Caco-2 (cell line): Measurements from ENCODE around the gene RNF111. TPM values are rescaled to one million over a fixed set of nuclear protein-coding genes. Genes with fewer than 3 reads are reported as not detected.

Experiments used
- BruUV-seq: library from RNA; stranded (reverse); fragments of 400-500 nt; replicated peaks from 2 replicates; lab custom pipeline; 2021; lab: Mats Ljungman, UMichigan
- CTCF ChIA-PET: fragments of 300-600 bp; sonication (Branson Sonifier 250); formaldehyde crosslinking; loops from one replicate; lab custom pipeline; 2022; ENCODE audit warnings: antibody characterized with exemption; lab: Charles Lee
- POLR2A ChIA-PET: fragments of 300-600 bp; sonication (Branson Sonifier 250); formaldehyde crosslinking; loops from one replicate; lab custom pipeline; 2022; ENCODE audit warnings: antibody characterized with exemption; lab: Charles Lee
- DNase-seq, 2 experiments: peaks; one replicate each; pipeline versions ENCODE4 v3.0.0 to v3.0.0-alpha.2; 2020 to 2022
- H3K27me3 ChIP-seq: replicated peaks from 2 replicates; pipeline ENCODE4 v1.6.0; 2011; ENCODE audit warnings: low read length; ENCODE audit not compliant: control insufficient read depth, insufficient read depth
- H3K36me3 ChIP-seq: 2 replicates; pipeline ENCODE4 v1.5.1; 2011; ENCODE audit warnings: low read length; ENCODE audit not compliant: control insufficient read depth, insufficient read depth
- H3K4me1 ChIP-seq: fragments of 250-450 bp; sonication (Bioruptor Pico); 2 replicates; pipeline ENCODE4 v1.5.1; 2020; ENCODE audit warnings: mild to moderate bottlenecking
- H3K4me3 ChIP-seq: 2 replicates; pipeline ENCODE4 v1.5.1; 2011; ENCODE audit warnings: low read depth, mild to moderate bottlenecking, control low read depth, low read length
- H3K9me3 ChIP-seq: fragments of 250-450 bp; sonication (Bioruptor Pico); 2 replicates; pipeline ENCODE4 v1.5.1; 2020; ENCODE audit warnings: mild to moderate bottlenecking, moderate library complexity
- H3K27ac Mint-ChIP-seq: one replicate; pipeline ENCODE4 v1.8.0; 2022; ENCODE audit warnings: mixed read lengths; ENCODE audit not compliant: unreplicated experiment
- H3K27me3 Mint-ChIP-seq: one replicate; pipeline ENCODE4 v1.8.0; 2022; ENCODE audit warnings: mixed read lengths; ENCODE audit not compliant: insufficient read depth, unreplicated experiment
- H3K36me3 Mint-ChIP-seq: one replicate; pipeline ENCODE4 v1.8.0; 2022; ENCODE audit warnings: mild to moderate bottlenecking, mixed read lengths; ENCODE audit not compliant: insufficient read depth, unreplicated experiment
- H3K4me1 Mint-ChIP-seq: one replicate; pipeline ENCODE4 v1.8.0; 2022; ENCODE audit warnings: low read depth, mixed read lengths; ENCODE audit not compliant: unreplicated experiment
- H3K4me3 Mint-ChIP-seq: one replicate; pipeline ENCODE4 v1.8.0; 2022; ENCODE audit warnings: mild to moderate bottlenecking, moderate library complexity, mixed read lengths; ENCODE audit not compliant: unreplicated experiment
- H3K9me3 Mint-ChIP-seq: one replicate; pipeline ENCODE4 v1.8.0; 2022; ENCODE audit warnings: mixed read lengths; ENCODE audit not compliant: unreplicated experiment
- intact Hi-C: fragments of 100-400 bp; cut with micrococcal nuclease; formaldehyde crosslinking; loops from one replicate; pipeline ENCODE4 v1.10.0; 2022; ENCODE audit not compliant: unreplicated experiment
- total RNA-seq: library from RNA; stranded (reverse); gene quantifications from 2 replicates; pipeline ENCODE4 v1.2.3, GENCODE V29; 2022
- TF ChIP-seq, protein P1 (sequence below), 2 experiments: fragments of 200-600 bp in 1 of 2; IDR thresholded peaks; 1 replicate in 1 of 2; 2 replicates in 1 of 2; pipeline versions ENCODE4 v1.5.1 to v1.8.0; 2011 to 2022; ENCODE audit warnings: antibody characterized with exemption in 1 of 2, control low read depth in 1 of 2, inconsistent platforms in 1 of 2, low read depth in 1 of 2, low read length in 1 of 2, mild to moderate bottlenecking in 1 of 2, moderate library complexity in 1 of 2; ENCODE audit not compliant: insufficient read depth in 1 of 2, severe bottlenecking in 1 of 2, unreplicated experiment in 1 of 2

RNF111 gene
- total RNA-seq, 1 experiment from 2014 or later, result 26.1 TPM

DNA sequence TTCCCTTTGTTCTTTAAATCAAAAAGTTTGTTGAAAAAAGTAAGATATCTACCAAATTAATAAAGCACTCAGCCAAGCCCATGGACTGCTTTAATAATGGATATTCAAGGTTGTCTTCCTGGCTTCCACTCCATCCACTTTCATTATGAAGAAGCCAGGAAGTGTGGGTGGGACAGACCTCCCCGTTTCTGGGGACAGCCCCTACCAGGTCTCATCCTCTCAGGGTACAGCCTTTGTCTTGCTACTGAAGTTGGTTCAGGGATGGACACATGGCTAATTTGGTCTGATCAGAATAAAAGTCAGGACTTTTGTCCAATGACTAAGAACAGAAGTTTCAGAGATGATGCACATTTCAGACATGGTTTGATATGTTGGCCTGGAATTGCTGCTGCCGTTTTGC is 150.1 kb downstream of the RNF111 start:
- Mint-ChIP-seq H3K4me3 (no peak overlapping the region), H3K27me3 (no peaks in the 10 kb centered on the region)
- H3K9me3 ChIP-seq, result no peaks in the 10 kb centered on the region

DNA sequence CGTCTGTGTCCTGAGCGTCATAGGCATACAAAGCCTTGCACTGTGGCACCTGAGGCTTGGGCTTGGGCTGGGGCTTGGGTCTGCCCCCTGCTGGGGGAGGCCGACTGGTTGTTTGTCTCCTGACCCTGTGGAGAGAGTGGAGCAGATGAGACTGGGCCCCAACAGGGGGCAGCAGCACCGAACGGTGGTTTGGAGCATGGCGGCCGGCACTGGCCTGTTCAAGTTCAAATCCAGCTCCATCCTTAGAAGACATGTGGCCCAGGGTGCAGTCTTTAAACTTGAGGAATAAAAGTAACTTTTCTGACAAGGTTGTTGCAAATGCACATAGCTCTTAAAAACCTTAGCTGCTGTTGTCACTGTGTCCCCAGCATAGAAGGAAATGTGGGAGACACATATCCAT is 150.8 kb downstream of the RNF111 start:
- intact Hi-C loops, result loop anchor here (1.0 kb wide), 2 partner anchors 158 to 363 kb away; no protein-coding TSS in a partner anchor
- DNase-seq, result peak; percentile 59 to 75
- H3K9me3 Mint-ChIP-seq, result no peaks in the 10 kb centered on the region
- TF ChIP-seq, protein P1, sequence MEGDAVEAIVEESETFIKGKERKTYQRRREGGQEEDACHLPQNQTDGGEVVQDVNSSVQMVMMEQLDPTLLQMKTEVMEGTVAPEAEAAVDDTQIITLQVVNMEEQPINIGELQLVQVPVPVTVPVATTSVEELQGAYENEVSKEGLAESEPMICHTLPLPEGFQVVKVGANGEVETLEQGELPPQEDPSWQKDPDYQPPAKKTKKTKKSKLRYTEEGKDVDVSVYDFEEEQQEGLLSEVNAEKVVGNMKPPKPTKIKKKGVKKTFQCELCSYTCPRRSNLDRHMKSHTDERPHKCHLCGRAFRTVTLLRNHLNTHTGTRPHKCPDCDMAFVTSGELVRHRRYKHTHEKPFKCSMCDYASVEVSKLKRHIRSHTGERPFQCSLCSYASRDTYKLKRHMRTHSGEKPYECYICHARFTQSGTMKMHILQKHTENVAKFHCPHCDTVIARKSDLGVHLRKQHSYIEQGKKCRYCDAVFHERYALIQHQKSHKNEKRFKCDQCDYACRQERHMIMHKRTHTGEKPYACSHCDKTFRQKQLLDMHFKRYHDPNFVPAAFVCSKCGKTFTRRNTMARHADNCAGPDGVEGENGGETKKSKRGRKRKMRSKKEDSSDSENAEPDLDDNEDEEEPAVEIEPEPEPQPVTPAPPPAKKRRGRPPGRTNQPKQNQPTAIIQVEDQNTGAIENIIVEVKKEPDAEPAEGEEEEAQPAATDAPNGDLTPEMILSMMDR (IDR thresholded peaks at IDR 0.05; ENCODE audit: insufficient read depth in 1 of 2, low read depth in 1 of 2, low read length in 1 of 2, severe bottlenecking in 1 of 2, unreplicated experiment in 1 of 2), result peak; percentile 62 to 73
- ChIA-PET POLR2A (no interaction called here), CTCF (interaction anchor here (0.5 to 1.4 kb wide), 5 partner anchors 28 to 455 kb away, joined by 3 to 4 read pairs (median 3); no protein-coding TSS in a partner anchor)
- peaks cover 93% of the 10 kb centered on the region for H3K36me3 Mint-ChIP-seq
- no peaks in the 10 kb centered on the region for H3K27me3 Mint-ChIP-seq
- no peak overlapping the region for H3K4me3 Mint-ChIP-seq
- Histone ChIP-seq H3K27me3 (no peaks in the 10 kb centered on the region), H3K4me1 (no peaks in the 10 kb centered on the region), H3K36me3 (peaks cover 7% of the 10 kb centered on the region), H3K4me3 (no peak overlapping the region), H3K9me3 (no peaks in the 10 kb centered on the region)
- no peaks in the 10 kb centered on the region for H3K4me1 Mint-ChIP-seq
- BruUV-seq, result no TSS peak
- no peak overlapping the region for H3K27ac Mint-ChIP-seq

More for the DNA sequence above, 150.1 kb downstream of the RNF111 start:
- no peaks in the 10 kb centered on the region for H3K9me3 Mint-ChIP-seq
- Histone ChIP-seq H3K4me3 (no peak overlapping the region), H3K36me3 (peaks cover 7% of the 10 kb centered on the region), H3K4me1 (no peaks in the 10 kb centered on the region), H3K27me3 (no peaks in the 10 kb centered on the region)
- ChIA-PET POLR2A (no interaction called here), CTCF (interaction anchor here (0.5 to 1.4 kb wide), 3 partner anchors 32 to 456 kb away, joined by 3 to 4 read pairs (median 4); no protein-coding TSS in a partner anchor)
- no TSS peak for BruUV-seq
- intact Hi-C loops, result no loop called here
- no peak overlapping the region for H3K27ac Mint-ChIP-seq
- no peak for DNase-seq
- H3K4me1 Mint-ChIP-seq, result no peaks in the 10 kb centered on the region
- peaks cover 93% of the 10 kb centered on the region for H3K36me3 Mint-ChIP-seq
- TF ChIP-seq, protein P1 (IDR thresholded peaks at IDR 0.05; ENCODE audit: insufficient read depth in 1 of 2, low read depth in 1 of 2, low read length in 1 of 2, severe bottlenecking in 1 of 2, unreplicated experiment in 1 of 2), result no peak

DNA sequence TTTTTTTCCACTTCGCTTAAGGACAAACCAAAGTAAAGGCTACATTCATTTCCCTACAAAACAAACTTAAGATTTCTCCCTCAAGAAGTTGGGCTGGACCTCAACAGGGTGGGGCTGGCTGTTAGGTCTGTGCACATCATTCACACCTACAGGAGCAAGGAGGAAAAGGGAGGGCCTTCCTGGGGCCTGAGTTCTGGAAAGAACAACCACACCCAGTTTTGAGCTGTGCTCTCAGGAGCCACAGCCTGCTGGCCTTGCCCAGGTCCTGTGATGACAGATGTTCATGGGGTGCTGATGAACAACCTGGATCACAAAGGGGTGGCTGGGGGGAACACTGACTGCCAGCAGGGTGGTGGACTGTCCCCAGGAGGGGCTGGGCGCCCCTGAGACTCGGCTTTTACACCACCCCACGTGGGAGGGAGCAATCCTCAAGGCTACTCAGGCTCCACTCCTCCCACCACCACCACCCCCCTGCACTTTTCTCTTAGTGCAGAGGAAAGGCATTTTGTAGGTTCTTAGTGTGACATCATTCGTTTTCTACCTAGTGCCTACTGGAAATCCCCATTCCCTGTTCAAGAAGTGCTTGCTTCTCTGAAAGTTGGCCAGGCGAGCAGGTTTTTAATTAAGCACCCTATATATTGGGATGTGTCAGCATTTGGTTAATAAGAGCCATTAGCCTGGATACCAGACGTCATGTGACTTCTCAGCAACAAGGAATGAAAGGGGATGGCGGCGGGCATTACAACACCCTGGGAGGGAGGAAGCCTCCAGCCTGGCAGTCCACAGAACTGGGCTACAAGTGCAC is 153.2 kb downstream of the RNF111 start:
- no peaks in the 10 kb centered on the region for H3K4me1 Mint-ChIP-seq
- no TSS peak for BruUV-seq
- no peaks in the 10 kb centered on the region for H3K27me3 ChIP-seq
- intact Hi-C loops, result no loop called here
- no peak for DNase-seq
- H3K4me1 ChIP-seq, result no peaks in the 10 kb centered on the region
- TF ChIP-seq, protein P1 (IDR thresholded peaks at IDR 0.05; ENCODE audit: insufficient read depth in 1 of 2, low read depth in 1 of 2, low read length in 1 of 2, severe bottlenecking in 1 of 2, unreplicated experiment in 1 of 2), result no peak
- no peak overlapping the region for H3K27ac Mint-ChIP-seq
- H3K4me3 ChIP-seq, result no peak overlapping the region
- no peaks in the 10 kb centered on the region for H3K9me3 Mint-ChIP-seq
- no peak overlapping the region for H3K4me3 Mint-ChIP-seq
- H3K36me3 ChIP-seq, result peaks cover 5% of the 10 kb centered on the region
- no peaks in the 10 kb centered on the region for H3K9me3 ChIP-seq
- ChIA-PET CTCF (no interaction called here), POLR2A (no interaction called here)
- peaks cover 88% of the 10 kb centered on the region for H3K36me3 Mint-ChIP-seq
- no peaks in the 10 kb centered on the region for H3K27me3 Mint-ChIP-seq
